Upper lobe of left lung (tissue), 4 donors: ENCODE results near the gene CD300A.

Experiments used
- POLR2A ChIP-seq, 4 donors: fragments of 450-650 bp; IDR thresholded peaks; one replicate each; pipeline ENCODE4 v1.5.1; 2016 to 2017; ENCODE audit warnings: antibody characterized with exemption in 4 of 4, mild to moderate bottlenecking in 2 of 4
- POLR2AphosphoS5 ChIP-seq, 2 donors: sonication (generic); formaldehyde crosslinking; IDR thresholded peaks; one replicate each; pipeline ENCODE4 v1.5.1; 2017; ENCODE audit warnings: antibody characterized with exemption in 2 of 2
- TF ChIP-seq, protein P1 (sequence below), 6 experiments: fragments of 450-650 bp in 4 of 6; fragments of 200-600 bp in 2 of 6; sonication (generic) in 2 of 6; IDR thresholded peaks; one replicate each; pipeline ENCODE4 v1.5.1; 2016 to 2019; ENCODE audit warnings: antibody characterized with exemption in 6 of 6

- TF ChIP-seq, protein P1, sequence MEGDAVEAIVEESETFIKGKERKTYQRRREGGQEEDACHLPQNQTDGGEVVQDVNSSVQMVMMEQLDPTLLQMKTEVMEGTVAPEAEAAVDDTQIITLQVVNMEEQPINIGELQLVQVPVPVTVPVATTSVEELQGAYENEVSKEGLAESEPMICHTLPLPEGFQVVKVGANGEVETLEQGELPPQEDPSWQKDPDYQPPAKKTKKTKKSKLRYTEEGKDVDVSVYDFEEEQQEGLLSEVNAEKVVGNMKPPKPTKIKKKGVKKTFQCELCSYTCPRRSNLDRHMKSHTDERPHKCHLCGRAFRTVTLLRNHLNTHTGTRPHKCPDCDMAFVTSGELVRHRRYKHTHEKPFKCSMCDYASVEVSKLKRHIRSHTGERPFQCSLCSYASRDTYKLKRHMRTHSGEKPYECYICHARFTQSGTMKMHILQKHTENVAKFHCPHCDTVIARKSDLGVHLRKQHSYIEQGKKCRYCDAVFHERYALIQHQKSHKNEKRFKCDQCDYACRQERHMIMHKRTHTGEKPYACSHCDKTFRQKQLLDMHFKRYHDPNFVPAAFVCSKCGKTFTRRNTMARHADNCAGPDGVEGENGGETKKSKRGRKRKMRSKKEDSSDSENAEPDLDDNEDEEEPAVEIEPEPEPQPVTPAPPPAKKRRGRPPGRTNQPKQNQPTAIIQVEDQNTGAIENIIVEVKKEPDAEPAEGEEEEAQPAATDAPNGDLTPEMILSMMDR (IDR thresholded peaks at IDR 0.05), result no peak
- TF ChIP-seq POLR2AphosphoS5 (IDR thresholded peaks at IDR 0.05), result no peak
- no peak for TF ChIP-seq POLR2A (IDR thresholded peaks at IDR 0.05)
These were observed 17.1 kb upstream of the CD300A start for GRCh38 chr17:74449306-74449705.
